ENCODE results near the gene APBA1. TPM values are rescaled to one million over a fixed set of nuclear protein-coding genes. Genes with fewer than 3 reads are reported as not detected.

Gene APBA1
- total and polyA plus RNA-seq, 5 donors from 2014 or later = 0.20 TPM; not detected in 4

DNA sequence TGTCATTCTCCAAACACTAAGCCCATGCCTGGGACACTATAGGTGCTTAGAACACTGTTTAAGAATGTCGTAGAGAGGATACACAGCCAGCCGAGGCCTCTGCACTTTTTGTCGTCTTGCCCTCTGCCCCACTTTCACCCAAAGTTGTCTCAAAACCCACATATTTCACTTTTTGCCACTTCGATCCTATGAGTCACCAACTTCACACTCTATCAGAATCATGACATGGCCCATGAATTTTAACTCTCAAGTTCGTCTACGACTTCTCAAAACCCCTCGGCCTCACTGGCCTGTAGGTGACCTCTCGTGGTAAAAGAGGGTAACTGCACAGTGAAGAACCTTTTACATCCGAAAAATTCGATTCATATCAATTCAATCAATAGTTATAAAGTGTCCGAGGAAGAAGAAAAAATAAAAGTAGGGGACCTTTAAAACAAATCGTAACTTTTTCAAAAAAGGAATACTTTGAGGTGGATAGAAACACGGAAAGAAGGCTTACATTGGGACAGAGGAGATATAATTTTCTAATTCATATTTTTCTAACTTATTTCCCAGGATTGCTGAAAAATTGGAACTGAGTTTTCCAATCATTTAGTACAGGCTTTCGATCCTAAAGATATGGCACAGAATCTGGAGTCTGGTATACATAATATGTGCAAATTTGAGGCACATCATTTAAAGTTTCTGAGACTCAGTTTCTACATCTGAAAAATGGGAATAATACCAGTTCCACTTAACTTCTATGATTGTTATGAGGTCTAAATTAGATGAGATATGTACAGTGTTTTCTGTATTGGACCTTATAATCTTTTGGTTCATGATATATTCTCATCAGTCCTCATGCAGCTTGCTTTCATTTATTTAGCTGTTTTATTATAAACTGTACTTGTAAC, 122.6 kb downstream of the APBA1 start:
- Mint-ChIP-seq H3K27me3 (peaks cover 17% of the 10 kb centered on the region), H3K9me3 (no peaks in the 10 kb centered on the region), H3K4me3 (no peak overlapping the region), H3K4me1 (peaks cover 0 to 5% (median under 1%) of the 10 kb centered on the region in 4 donors), H3K27ac (no peak overlapping the region), H3K36me3 (no peaks in the 10 kb centered on the region)
- H3K9me3 ChIP-seq (ENCODE audit: control insufficient read depth in 2 of 2, low read length in 2 of 2) = no peaks in the 10 kb centered on the region
- H3K27me3 ChIP-seq (ENCODE audit: control insufficient read depth, insufficient read depth, low read length) = no peaks in the 10 kb centered on the region
- H3K4me3 ChIP-seq (ENCODE audit: low read depth, low read length) = no peak overlapping the region
- H3K36me3 ChIP-seq (ENCODE audit: control insufficient read depth, insufficient read depth, low read length) = no peaks in the 10 kb centered on the region
- H3K4me1 ChIP-seq (ENCODE audit: control insufficient read depth, insufficient read depth, low read length, poor library complexity, severe bottlenecking) = no peaks in the 10 kb centered on the region
- ATAC-seq (ENCODE audit: low read depth in 2 of 2) (no peak), DNase-seq (peak in 2 of 3 donors; percentile 25 to 52)
- H3K27ac ChIP-seq (ENCODE audit: insufficient read depth, low read length, poor library complexity, severe bottlenecking) = no peak overlapping the region

- ATAC-seq (ENCODE audit: low read depth in 2 of 2) (no peak), DNase-seq (no peak)
- peaks cover 0 to 5% (median under 1%) of the 10 kb centered on the region in 4 donors for H3K4me1 Mint-ChIP-seq
- Histone ChIP-seq H3K4me1 (ENCODE audit: control insufficient read depth, insufficient read depth, low read length, poor library complexity, severe bottlenecking) (no peaks in the 10 kb centered on the region), H3K36me3 (ENCODE audit: control insufficient read depth, insufficient read depth, low read length) (no peaks in the 10 kb centered on the region), H3K27me3 (ENCODE audit: control insufficient read depth, insufficient read depth, low read length) (no peaks in the 10 kb centered on the region), H3K27ac (ENCODE audit: insufficient read depth, low read length, poor library complexity, severe bottlenecking) (no peak overlapping the region), H3K4me3 (ENCODE audit: low read depth, low read length) (no peak overlapping the region), H3K9me3 (ENCODE audit: control insufficient read depth in 2 of 2, low read length in 2 of 2) (no peaks in the 10 kb centered on the region)
- no peak overlapping the region for H3K27ac Mint-ChIP-seq
- peaks cover 17% of the 10 kb centered on the region for H3K27me3 Mint-ChIP-seq
- H3K36me3 Mint-ChIP-seq = no peaks in the 10 kb centered on the region
- no peak overlapping the region for H3K4me3 Mint-ChIP-seq
- no peaks in the 10 kb centered on the region for H3K9me3 Mint-ChIP-seq
Measured at GRCh38 chr9:69548681-69549080, 123.5 kb downstream of the APBA1 start.

GRCh38 chr9:69546265-69546664, 125.9 kb downstream of the APBA1 start:
- Histone ChIP-seq H3K4me1 (ENCODE audit: control insufficient read depth, insufficient read depth, low read length, poor library complexity, severe bottlenecking) (no peaks in the 10 kb centered on the region), H3K27ac (ENCODE audit: insufficient read depth, low read length, poor library complexity, severe bottlenecking) (no peak overlapping the region), H3K36me3 (ENCODE audit: control insufficient read depth, insufficient read depth, low read length) (no peaks in the 10 kb centered on the region), H3K4me3 (ENCODE audit: low read depth, low read length) (no peak overlapping the region), H3K9me3 (ENCODE audit: control insufficient read depth in 2 of 2, low read length in 2 of 2) (no peaks in the 10 kb centered on the region), H3K27me3 (ENCODE audit: control insufficient read depth, insufficient read depth, low read length) (no peaks in the 10 kb centered on the region)
- H3K27me3 Mint-ChIP-seq = peaks cover 10% of the 10 kb centered on the region
- no peak for ATAC-seq (ENCODE audit: low read depth in 2 of 2)
- DNase-seq = no peak
- H3K4me1 Mint-ChIP-seq = peaks cover 0 to 5% (median under 1%) of the 10 kb centered on the region in 4 donors
- H3K27ac Mint-ChIP-seq = no peak overlapping the region
- H3K4me3 Mint-ChIP-seq = no peak overlapping the region
- H3K9me3 Mint-ChIP-seq = no peaks in the 10 kb centered on the region
- H3K36me3 Mint-ChIP-seq = no peaks in the 10 kb centered on the region

DNA sequence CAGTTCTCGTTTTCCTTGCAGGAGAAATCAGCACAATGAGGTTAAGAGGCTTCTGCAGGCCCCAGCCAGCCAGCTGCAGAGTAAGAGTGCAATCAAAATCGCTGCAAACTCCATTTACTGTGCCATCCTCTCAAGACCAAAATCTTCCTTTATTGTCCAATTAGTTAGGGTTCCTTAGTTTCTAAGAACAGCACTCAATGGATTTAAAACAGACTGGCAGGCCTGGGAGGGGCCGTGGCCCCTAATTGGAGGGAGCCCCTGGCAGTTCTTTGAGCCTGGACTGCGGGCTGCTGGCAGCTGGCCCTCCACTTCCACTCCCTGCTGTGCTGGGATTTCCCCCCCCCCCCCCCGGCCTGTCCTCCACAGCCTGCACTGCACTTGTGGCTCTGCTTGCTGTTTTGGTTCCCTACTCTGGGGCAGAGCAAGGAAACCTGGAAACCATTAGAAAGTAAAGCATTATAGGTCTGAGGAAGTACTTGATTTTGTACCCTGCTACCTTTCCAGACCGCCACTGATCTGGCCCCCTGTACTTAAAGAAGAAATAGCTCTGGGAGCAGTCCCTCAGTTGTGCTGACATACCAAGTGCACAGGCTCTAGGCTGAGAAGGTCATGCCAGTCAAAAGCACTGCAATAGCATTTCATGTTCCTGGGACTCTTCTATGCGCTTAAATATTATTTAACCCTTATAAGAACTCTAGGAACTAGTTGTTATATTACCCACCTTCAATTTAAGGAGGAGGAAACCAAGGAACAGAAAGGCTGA, 129.0 kb downstream of the APBA1 start:
- no peak overlapping the region for H3K4me3 Mint-ChIP-seq
- H3K4me3 ChIP-seq (ENCODE audit: low read depth, low read length) = no peak overlapping the region
- no peaks in the 10 kb centered on the region for H3K4me1 Mint-ChIP-seq
- peaks cover 0 to 6% (median 0%) of the 10 kb centered on the region in 7 donors for H3K9me3 Mint-ChIP-seq
- H3K27ac ChIP-seq (ENCODE audit: insufficient read depth, low read length, poor library complexity, severe bottlenecking) = no peak overlapping the region
- no peaks in the 10 kb centered on the region for H3K36me3 Mint-ChIP-seq
- ATAC-seq (ENCODE audit: low read depth in 2 of 2) (no peak), DNase-seq (no peak)
- H3K36me3 ChIP-seq (ENCODE audit: control insufficient read depth, insufficient read depth, low read length) = no peaks in the 10 kb centered on the region
- peaks cover 9% of the 10 kb centered on the region for H3K27me3 Mint-ChIP-seq
- no peaks in the 10 kb centered on the region for H3K4me1 ChIP-seq (ENCODE audit: control insufficient read depth, insufficient read depth, low read length, poor library complexity, severe bottlenecking)
- H3K9me3 ChIP-seq (ENCODE audit: control insufficient read depth in 2 of 2, low read length in 2 of 2) = no peaks in the 10 kb centered on the region
- H3K27ac Mint-ChIP-seq = no peak overlapping the region
- no peaks in the 10 kb centered on the region for H3K27me3 ChIP-seq (ENCODE audit: control insufficient read depth, insufficient read depth, low read length)

- Histone ChIP-seq H3K36me3 (ENCODE audit: control insufficient read depth, insufficient read depth, low read length) (no peaks in the 10 kb centered on the region), H3K4me1 (ENCODE audit: control insufficient read depth, insufficient read depth, low read length, poor library complexity, severe bottlenecking) (no peaks in the 10 kb centered on the region), H3K9me3 (ENCODE audit: control insufficient read depth in 2 of 2, low read length in 2 of 2) (no peaks in the 10 kb centered on the region), H3K4me3 (ENCODE audit: low read depth, low read length) (no peak overlapping the region), H3K27ac (ENCODE audit: insufficient read depth, low read length, poor library complexity, severe bottlenecking) (no peak overlapping the region), H3K27me3 (ENCODE audit: control insufficient read depth, insufficient read depth, low read length) (peaks cover 2% of the 10 kb centered on the region)
- Mint-ChIP-seq H3K27me3 (peaks cover 9% of the 10 kb centered on the region), H3K27ac (no peak overlapping the region), H3K9me3 (peaks cover 0 to 6% (median 0%) of the 10 kb centered on the region in 7 donors), H3K36me3 (no peaks in the 10 kb centered on the region), H3K4me1 (no peaks in the 10 kb centered on the region), H3K4me3 (no peak overlapping the region)
- no peak for ATAC-seq (ENCODE audit: low read depth in 2 of 2)
- DNase-seq = no peak
Measured at GRCh38 chr9:69542058-69542457, 130.1 kb downstream of the APBA1 start.

GRCh38 chr9:69535911-69536310, 136.3 kb downstream of the APBA1 start:
- H3K27ac Mint-ChIP-seq = no peak overlapping the region
- DNase-seq (no peak), ATAC-seq (ENCODE audit: low read depth in 2 of 2) (no peak)
- H3K27me3 Mint-ChIP-seq = peaks cover 21% of the 10 kb centered on the region
- H3K4me1 ChIP-seq (ENCODE audit: control insufficient read depth, insufficient read depth, low read length, poor library complexity, severe bottlenecking) = no peaks in the 10 kb centered on the region
- H3K27ac ChIP-seq (ENCODE audit: insufficient read depth, low read length, poor library complexity, severe bottlenecking) = no peak overlapping the region
- no peaks in the 10 kb centered on the region for H3K4me1 Mint-ChIP-seq
- no peaks in the 10 kb centered on the region for H3K36me3 ChIP-seq (ENCODE audit: control insufficient read depth, insufficient read depth, low read length)
- peaks cover 2% of the 10 kb centered on the region for H3K27me3 ChIP-seq (ENCODE audit: control insufficient read depth, insufficient read depth, low read length)
- no peaks in the 10 kb centered on the region for H3K9me3 ChIP-seq (ENCODE audit: control insufficient read depth in 2 of 2, low read length in 2 of 2)
- peaks cover 0 to 9% (median 0%) of the 10 kb centered on the region in 7 donors for H3K9me3 Mint-ChIP-seq
- no peak overlapping the region for H3K4me3 ChIP-seq (ENCODE audit: low read depth, low read length)
- no peak overlapping the region for H3K4me3 Mint-ChIP-seq
- H3K36me3 Mint-ChIP-seq = no peaks in the 10 kb centered on the region

- H3K27ac ChIP-seq (ENCODE audit: insufficient read depth, low read length, poor library complexity, severe bottlenecking) = no peak overlapping the region
- H3K27ac Mint-ChIP-seq = no peak overlapping the region
- H3K4me1 ChIP-seq (ENCODE audit: control insufficient read depth, insufficient read depth, low read length, poor library complexity, severe bottlenecking) = no peaks in the 10 kb centered on the region
- H3K4me3 ChIP-seq (ENCODE audit: low read depth, low read length) = no peak overlapping the region
- ATAC-seq (ENCODE audit: low read depth in 2 of 2) (no peak), DNase-seq (no peak)
- H3K36me3 ChIP-seq (ENCODE audit: control insufficient read depth, insufficient read depth, low read length) = no peaks in the 10 kb centered on the region
- peaks cover 0 to 9% (median 0%) of the 10 kb centered on the region in 7 donors for H3K9me3 Mint-ChIP-seq
- no peaks in the 10 kb centered on the region for H3K4me1 Mint-ChIP-seq
- H3K27me3 Mint-ChIP-seq = peaks cover 17% of the 10 kb centered on the region
- no peaks in the 10 kb centered on the region for H3K36me3 Mint-ChIP-seq
- no peak overlapping the region for H3K4me3 Mint-ChIP-seq
- peaks cover 2% of the 10 kb centered on the region for H3K27me3 ChIP-seq (ENCODE audit: control insufficient read depth, insufficient read depth, low read length)
- H3K9me3 ChIP-seq (ENCODE audit: control insufficient read depth in 2 of 2, low read length in 2 of 2) = no peaks in the 10 kb centered on the region
Measured at GRCh38 chr9:69535286-69535832, 136.8 kb downstream of the APBA1 start.

All from CD4-positive, CD25-positive, alpha-beta regulatory T cell (primary cell).